Spinal cord (tissue), 10 donors: ENCODE data around the gene IPO9. TPM values are rescaled to one million over a fixed set of nuclear protein-coding genes. Genes with fewer than 3 reads are reported as not detected.

Source experiments
- DNase-seq, 6 donors: peaks; one replicate each; pipeline versions ENCODE4 v3.0.0 to v3.0.0-alpha.2; 2013 to 2015; ENCODE audit warnings: low spot score in 6 of 6, low read depth in 4 of 6
- H3K27ac ChIP-seq: one replicate; pipeline ENCODE4 v1.5.1; 2013; ENCODE audit warnings: low read depth, low read length, control low read depth
- H3K27me3 ChIP-seq: one replicate; pipeline ENCODE4 v1.6.1; 2013; ENCODE audit warnings: low read length; ENCODE audit not compliant: control insufficient read depth, insufficient read depth
- H3K36me3 ChIP-seq: one replicate; pipeline ENCODE4 v1.6.1; 2013; ENCODE audit warnings: low read length; ENCODE audit not compliant: control insufficient read depth, insufficient read depth
- H3K4me1 ChIP-seq: one replicate; pipeline ENCODE4 v1.6.1; 2013; ENCODE audit warnings: low read length; ENCODE audit not compliant: control insufficient read depth, insufficient read depth
- H3K4me3 ChIP-seq: one replicate; pipeline ENCODE4 v1.5.1; 2013; ENCODE audit warnings: low read depth, low read length, control low read depth
- H3K9me3 ChIP-seq: one replicate; pipeline ENCODE4 v1.6.1; 2013; ENCODE audit warnings: low read length; ENCODE audit not compliant: control insufficient read depth, insufficient read depth
- WGBS: methylation state at CpG from one replicate; pipeline ENCODE4 v1.1.5; 2013; ENCODE audit warnings: missing lambda C conversion rate; ENCODE audit not compliant: insufficient coverage; 5-methylcytosine and 5-hydroxymethylcytosine counted together
- polyA plus RNA-seq, 2 donors: library from polyadenylated mRNA; unstranded; fragments of 120-200 nt; gene quantifications; one replicate each; pipeline ENCODE4 v1.2.1, GENCODE V29; 2013; ENCODE audit not compliant: insufficient read length in 2 of 2
- total RNA-seq, 2 donors: library from RNA; depleted of rRNA in 1 of 2; stranded (reverse); fragments of 120-200 nt in 1 of 2; fragments of >200 nt in 1 of 2; gene quantifications; one replicate each; pipeline versions ENCODE4 v1.2.3 to v1.2.4, GENCODE V29; 2013 to 2014
- donor health status: healthy.

The IPO9 gene
- total and polyA plus RNA-seq, 4 donors: 35.9 to 86.3 (median 62.6) TPM

DNA sequence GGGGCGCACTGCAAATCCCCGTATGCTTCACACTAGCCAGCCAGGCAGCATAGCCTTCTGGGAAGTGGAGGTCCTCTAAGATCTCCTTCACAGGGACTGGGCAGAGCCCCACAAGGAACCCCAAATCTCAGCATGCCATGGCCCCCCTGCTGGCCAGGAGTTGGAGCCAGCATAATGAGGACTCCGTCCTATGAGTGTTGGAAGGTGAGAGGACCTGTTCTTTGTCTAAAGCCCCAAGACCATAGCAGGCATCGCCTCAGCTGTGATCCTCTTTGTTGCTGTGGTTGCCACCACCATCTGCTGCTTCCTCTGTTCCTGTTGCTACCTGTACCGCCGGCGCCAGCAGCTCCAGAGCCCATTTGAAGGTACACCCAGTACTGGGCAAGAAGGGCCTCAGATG is 61.3 kb downstream of the IPO9 start:
- 83% methylated on average over 5 of the region's 7 CpGs for WGBS
- peak overlapping the region; percentile 90 for H3K4me3 ChIP-seq
- H3K27me3 ChIP-seq: no peaks in the 10 kb centered on the region
- DNase-seq: no peak
- H3K27ac ChIP-seq: no peak overlapping the region
- peaks cover 62% of the 10 kb centered on the region for H3K4me1 ChIP-seq
- H3K36me3 ChIP-seq: peaks cover 38% of the 10 kb centered on the region
- no peaks in the 10 kb centered on the region for H3K9me3 ChIP-seq

DNA sequence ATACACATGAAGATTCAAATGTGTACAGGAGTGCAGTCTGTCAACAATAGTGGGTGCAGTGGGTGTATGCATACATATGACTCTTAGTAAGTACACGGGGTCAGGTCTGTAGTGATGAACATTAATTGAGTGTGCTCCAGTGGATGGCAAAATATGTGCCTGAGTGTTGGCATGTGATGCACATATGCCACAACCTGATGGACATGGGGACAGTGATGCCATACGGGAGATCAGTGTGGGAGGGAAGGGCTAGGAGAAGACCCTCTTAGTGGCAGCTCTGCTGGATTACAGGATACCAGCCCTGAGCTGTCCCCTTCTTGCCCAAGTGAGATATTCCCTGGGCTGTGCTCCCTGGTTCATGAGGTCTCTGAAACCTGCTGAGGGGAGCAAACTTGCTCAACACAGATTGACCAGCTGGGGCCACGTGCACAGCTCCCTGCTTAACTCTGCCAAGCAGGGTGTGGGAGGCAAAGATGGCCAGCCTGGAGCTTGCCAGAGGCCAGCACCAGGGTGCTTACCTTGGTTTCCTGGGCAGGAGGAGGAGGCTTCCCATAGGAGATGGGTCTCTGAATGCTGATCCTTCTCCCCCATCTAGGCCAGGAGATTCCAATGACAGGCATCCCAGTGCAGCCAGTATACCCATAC is 62.0 kb downstream of the IPO9 start:
- Histone ChIP-seq H3K27ac (no peak overlapping the region), H3K27me3 (no peaks in the 10 kb centered on the region), H3K4me1 (peaks cover 62% of the 10 kb centered on the region), H3K9me3 (no peaks in the 10 kb centered on the region), H3K4me3 (no peak overlapping the region), H3K36me3 (peaks cover 41% of the 10 kb centered on the region)
- DNase-seq: no peak
- 71% methylated on average over 3 of the region's 3 CpGs for WGBS

- 79% methylated on average over 5 of the region's 5 CpGs for WGBS
- peaks cover 68% of the 10 kb centered on the region for H3K4me1 ChIP-seq
- no peak for DNase-seq
- no peak overlapping the region for H3K27ac ChIP-seq
- no peaks in the 10 kb centered on the region for H3K9me3 ChIP-seq
- peaks cover 41% of the 10 kb centered on the region for H3K36me3 ChIP-seq
- H3K27me3 ChIP-seq: no peaks in the 10 kb centered on the region
- no peak overlapping the region for H3K4me3 ChIP-seq
These were observed 62.6 kb downstream of the IPO9 start for GRCh38 chr1:201891451-201892045.

DNA sequence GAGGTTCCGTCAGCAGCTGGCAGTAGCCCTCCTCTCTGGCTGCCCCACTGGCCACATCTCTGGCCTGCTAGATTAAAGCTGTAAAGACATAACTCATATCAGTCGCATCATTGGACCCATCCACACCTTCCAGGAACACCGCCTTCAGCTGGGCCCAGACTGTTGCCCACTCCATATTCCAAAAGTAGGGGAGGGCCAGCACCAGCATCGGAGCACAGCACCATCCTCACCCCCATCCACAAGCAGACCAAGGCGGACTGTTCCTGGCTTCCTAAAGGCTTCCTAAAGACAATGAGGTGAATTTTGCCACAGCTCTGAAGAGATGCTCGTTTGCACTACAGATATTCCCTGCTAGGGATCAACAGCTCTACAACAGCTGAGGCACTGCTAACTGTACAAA is 63.3 kb downstream of the IPO9 start:
- peaks cover 41% of the 10 kb centered on the region for H3K36me3 ChIP-seq

GRCh38 chr1:201893431-201893830 is 64.5 kb downstream of the IPO9 start:
- H3K27me3 ChIP-seq: no peaks in the 10 kb centered on the region
- no peak overlapping the region for H3K4me3 ChIP-seq
- H3K27ac ChIP-seq: no peak overlapping the region
- peaks cover 57% of the 10 kb centered on the region for H3K4me1 ChIP-seq
- peaks cover 41% of the 10 kb centered on the region for H3K36me3 ChIP-seq
- no peaks in the 10 kb centered on the region for H3K9me3 ChIP-seq
- 44% methylated on average over 2 of the region's 3 CpGs for WGBS
- DNase-seq: no peak

More for the DNA sequence above, 63.3 kb downstream of the IPO9 start:
- no peak for DNase-seq
- whole genome bisulfite sequencing: 92% methylated on average over 4 of the region's 6 CpGs
- Histone ChIP-seq H3K4me1 (peaks cover 69% of the 10 kb centered on the region), H3K4me3 (no peak overlapping the region), H3K9me3 (no peaks in the 10 kb centered on the region), H3K27ac (no peak overlapping the region), H3K27me3 (no peaks in the 10 kb centered on the region)

DNA sequence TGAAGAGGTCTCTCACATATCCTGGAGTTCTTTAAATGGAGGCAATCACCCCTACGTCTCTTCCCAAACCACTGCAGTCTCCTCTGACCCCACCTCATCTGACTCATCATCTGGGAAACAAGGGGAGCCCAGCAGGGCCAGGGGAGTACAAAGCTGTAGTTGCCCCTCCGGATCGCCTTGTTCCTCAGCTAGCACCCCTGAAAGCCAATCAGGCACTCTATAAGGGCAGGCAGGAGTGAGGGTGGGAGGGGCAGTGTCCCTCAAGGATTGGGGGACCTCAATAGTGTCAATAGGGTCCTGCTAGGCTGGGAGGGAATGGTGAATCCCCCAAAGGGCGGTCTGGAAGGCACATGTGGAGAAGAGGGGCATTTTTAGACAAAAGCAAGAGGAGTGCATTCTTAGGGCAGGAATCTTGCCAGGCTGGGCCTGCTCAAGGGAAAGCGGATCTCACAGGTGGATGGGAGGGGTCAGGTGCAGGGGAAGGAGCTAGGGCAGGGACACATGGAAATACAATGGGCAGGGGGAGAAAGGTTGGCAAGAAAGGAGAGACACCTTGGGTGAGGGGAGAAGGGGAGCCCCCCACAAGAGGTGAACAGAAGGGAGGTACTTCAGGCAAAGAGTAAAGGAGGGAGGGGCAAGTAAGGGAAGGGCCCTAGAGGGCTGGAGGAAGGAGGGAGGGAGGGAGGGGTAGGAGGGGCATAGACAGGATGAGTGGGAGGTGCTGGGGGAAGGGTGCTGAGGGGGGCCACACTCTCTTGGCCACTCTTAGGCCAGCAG is 65.6 kb downstream of the IPO9 start:
- no peaks in the 10 kb centered on the region for H3K27me3 ChIP-seq
- peaks cover 50% of the 10 kb centered on the region for H3K4me1 ChIP-seq
- H3K27ac ChIP-seq: no peak overlapping the region
- no peaks in the 10 kb centered on the region for H3K9me3 ChIP-seq
- peaks cover 42% of the 10 kb centered on the region for H3K36me3 ChIP-seq
- no peak overlapping the region for H3K4me3 ChIP-seq
- WGBS: 51% methylated on average over 5 of the region's 5 CpGs
- no peak for DNase-seq

- WGBS: 84% methylated on average over 6 of the region's 7 CpGs
- DNase-seq: no peak
- no peak overlapping the region for H3K27ac ChIP-seq
These were observed 66.2 kb downstream of the IPO9 start for GRCh38 chr1:201895120-201895665.

GRCh38 chr1:201895913-201896807 is 67.2 kb downstream of the IPO9 start:
- H3K9me3 ChIP-seq: no peaks in the 10 kb centered on the region
- no peaks in the 10 kb centered on the region for H3K27me3 ChIP-seq
- H3K36me3 ChIP-seq: peaks cover 40% of the 10 kb centered on the region
- peaks cover 41% of the 10 kb centered on the region for H3K4me1 ChIP-seq
- peak overlapping the region; percentile 19 for H3K4me3 ChIP-seq
- WGBS: 11% methylated on average over 9 of the region's 10 CpGs
- DNase-seq: peak in 5 of 6 donors; percentile 60 to 91 (median 63)
- H3K27ac ChIP-seq: no peak overlapping the region

More at GRCh38 chr1:201895120-201895665, 66.2 kb downstream of the IPO9 start:
- H3K27me3 ChIP-seq: no peaks in the 10 kb centered on the region
- no peaks in the 10 kb centered on the region for H3K9me3 ChIP-seq
- H3K36me3 ChIP-seq: peaks cover 44% of the 10 kb centered on the region
- H3K4me1 ChIP-seq: peaks cover 44% of the 10 kb centered on the region
- no peak overlapping the region for H3K4me3 ChIP-seq

- H3K4me3 ChIP-seq: no peak overlapping the region
- H3K4me1 ChIP-seq: peaks cover 32% of the 10 kb centered on the region
- no peaks in the 10 kb centered on the region for H3K9me3 ChIP-seq
- 73% methylated on average over 1 of the region's 2 CpGs for WGBS
- no peak for DNase-seq
- H3K27ac ChIP-seq: no peak overlapping the region
- H3K27me3 ChIP-seq: no peaks in the 10 kb centered on the region
- peaks cover 31% of the 10 kb centered on the region for H3K36me3 ChIP-seq
These were observed 68.0 kb downstream of the IPO9 start for GRCh38 chr1:201896951-201897391.
